Measurements from ENCODE around the gene TRIM68. TPM values are rescaled to one million over a fixed set of nuclear protein-coding genes. Genes with fewer than 3 reads are reported as not detected.
A peak's percentile ranks its signal among the peaks of the same experiment; 100 is the strongest.

TRIM68 gene
- total RNA-seq, 2 donors from 2014 or later: 12.6 to 15.3 TPM

DNA sequence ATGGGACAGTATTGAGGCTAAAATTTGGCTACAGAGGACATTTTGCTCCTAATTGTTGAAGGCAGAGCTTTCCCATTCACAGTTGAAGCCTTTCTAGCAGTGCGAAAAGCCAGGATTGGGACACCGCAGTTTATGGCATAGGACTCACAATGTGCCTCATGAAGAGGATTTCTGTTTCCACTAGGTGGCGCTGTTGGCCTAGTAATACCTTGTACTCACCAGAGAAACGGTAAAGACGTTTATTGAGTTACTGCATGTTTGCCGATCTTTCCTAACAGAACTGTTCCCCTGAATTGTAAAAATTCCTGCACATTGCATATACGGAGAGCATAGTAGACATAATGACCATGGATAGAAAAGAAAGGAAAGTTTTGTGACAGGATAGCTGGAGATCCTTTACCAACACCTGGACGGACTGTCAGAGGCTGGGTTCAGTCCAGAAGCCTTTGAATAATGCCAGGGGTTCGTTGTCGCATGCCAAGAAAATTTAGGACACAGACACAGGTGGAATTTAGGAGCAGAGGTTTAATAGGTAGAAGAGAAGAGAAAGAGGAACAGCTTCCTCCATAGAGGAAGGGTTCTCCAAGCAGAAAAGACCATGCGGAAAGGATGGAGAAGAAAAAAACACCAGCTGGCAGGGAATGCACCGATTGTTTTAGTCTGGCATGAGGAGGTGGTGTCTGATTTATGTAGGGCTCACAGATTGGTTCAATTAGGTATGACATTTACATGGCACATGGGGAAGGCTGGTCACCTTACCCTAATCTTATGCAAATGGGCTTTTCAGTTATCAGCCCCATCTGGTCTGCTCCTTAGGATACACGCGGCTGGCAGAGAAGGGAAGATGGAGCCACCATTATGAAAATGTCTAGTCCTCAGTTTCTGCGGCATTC, 18.4 kb upstream of the TRIM68 start:
- Mint-ChIP-seq H3K27ac (no peak overlapping the region), H3K36me3 (peaks cover 23% of the 10 kb centered on the region), H3K4me3 (no peak overlapping the region), H3K4me1 (ENCODE audit: low read depth in 2 of 2) (no peaks in the 10 kb centered on the region), H3K9me3 (peaks cover 6% of the 10 kb centered on the region), H3K27me3 (peaks cover 34 to 51% of the 10 kb centered on the region in 2 donors)
- no peak for DNase-seq (ENCODE audit: low spot score)
- ATAC-seq: no peak

DNA sequence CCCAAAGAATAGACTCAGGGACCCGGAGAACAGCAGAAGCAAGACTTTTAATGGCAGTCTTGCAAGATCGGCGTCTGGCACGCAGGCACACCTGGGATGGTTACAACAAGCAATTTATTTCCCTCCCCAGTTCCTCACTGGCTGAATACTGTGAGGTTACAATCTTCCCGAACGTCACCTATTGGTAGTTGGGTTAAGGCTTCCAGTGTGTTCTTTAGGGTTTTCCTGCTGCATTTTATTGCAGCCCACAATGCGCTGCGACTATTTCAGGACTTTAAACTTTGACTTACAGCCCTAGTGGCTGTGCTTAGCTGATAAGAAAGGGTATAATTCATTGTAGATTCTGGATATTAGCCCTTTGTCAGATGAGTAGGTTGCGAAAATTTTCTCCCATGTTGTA, 11.5 kb upstream of the TRIM68 start:
- ATAC-seq: no peak
- peaks cover 19 to 25% of the 10 kb centered on the region in 2 donors for H3K27me3 Mint-ChIP-seq

DNA sequence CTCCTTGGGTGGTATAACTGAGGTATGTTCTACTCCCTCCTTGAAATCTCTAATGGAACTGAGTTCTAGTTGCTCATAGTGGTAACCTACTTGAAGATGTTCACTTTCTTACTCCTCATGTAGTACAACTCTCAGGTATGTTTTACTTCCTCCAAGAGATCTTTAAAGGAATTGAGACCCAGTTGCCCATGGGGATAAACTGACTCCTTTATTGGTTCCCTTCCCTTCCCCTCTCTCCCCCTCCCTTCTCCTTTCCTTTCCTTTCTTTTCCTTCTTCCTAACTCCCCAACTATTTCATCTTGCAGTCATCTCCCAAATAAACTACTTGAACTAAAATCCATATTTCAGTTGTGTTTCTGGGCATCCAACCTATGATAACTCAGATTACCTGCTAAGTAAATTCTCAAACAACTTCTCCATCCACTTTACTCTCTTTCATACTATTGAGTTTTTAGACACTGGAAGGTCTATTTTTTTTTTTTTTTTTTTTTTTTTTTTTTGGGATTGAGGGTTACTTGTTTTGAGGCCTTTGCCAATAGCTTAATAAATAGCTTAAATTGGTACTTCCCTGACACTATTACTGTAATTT, 7.9 kb upstream of the TRIM68 start:
- Mint-ChIP-seq H3K9me3 (no peaks in the 10 kb centered on the region), H3K4me3 (no peak overlapping the region), H3K27me3 (peaks cover 19 to 21% of the 10 kb centered on the region in 2 donors), H3K27ac (no peak overlapping the region), H3K4me1 (ENCODE audit: low read depth in 2 of 2) (no peaks in the 10 kb centered on the region), H3K36me3 (no peaks in the 10 kb centered on the region)
- no peak for ATAC-seq
- DNase-seq (ENCODE audit: low spot score): no peak

More for the DNA sequence above, 11.5 kb upstream of the TRIM68 start:
- Mint-ChIP-seq H3K4me1 (ENCODE audit: low read depth in 2 of 2) (no peaks in the 10 kb centered on the region), H3K27ac (no peak overlapping the region), H3K4me3 (no peak overlapping the region), H3K9me3 (no peaks in the 10 kb centered on the region), H3K36me3 (no peaks in the 10 kb centered on the region)
- no peak for DNase-seq (ENCODE audit: low spot score)

DNA sequence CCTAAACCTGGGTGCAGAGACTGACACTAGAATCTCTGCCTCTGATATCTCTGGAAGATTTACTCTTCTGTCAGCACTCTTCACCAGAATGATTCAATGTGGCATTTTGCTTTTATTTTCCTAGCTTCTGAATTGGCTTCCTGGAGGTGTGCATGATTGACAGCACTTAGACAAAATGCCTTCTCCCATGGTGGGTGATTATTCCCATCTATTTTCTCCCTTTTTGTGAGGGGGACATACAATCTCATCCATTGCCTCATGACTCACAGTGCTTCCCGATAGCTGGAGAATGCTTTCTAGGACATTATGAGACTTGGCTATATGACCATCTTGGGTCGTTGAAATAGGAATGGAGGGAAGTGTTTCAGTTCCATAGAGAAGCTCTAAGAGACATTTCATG, 4.0 kb upstream of the TRIM68 start:
- H3K4me1 Mint-ChIP-seq (ENCODE audit: low read depth in 2 of 2): peaks cover 20 to 24% of the 10 kb centered on the region in 2 donors
- H3K27me3 Mint-ChIP-seq: peaks cover 14 to 15% of the 10 kb centered on the region in 2 donors
- H3K36me3 Mint-ChIP-seq: no peaks in the 10 kb centered on the region
- no peaks in the 10 kb centered on the region for H3K9me3 Mint-ChIP-seq
- ATAC-seq (no peak), DNase-seq (ENCODE audit: low spot score) (no peak)
- H3K27ac Mint-ChIP-seq: no peak overlapping the region
- H3K4me3 Mint-ChIP-seq: no peak overlapping the region

DNA sequence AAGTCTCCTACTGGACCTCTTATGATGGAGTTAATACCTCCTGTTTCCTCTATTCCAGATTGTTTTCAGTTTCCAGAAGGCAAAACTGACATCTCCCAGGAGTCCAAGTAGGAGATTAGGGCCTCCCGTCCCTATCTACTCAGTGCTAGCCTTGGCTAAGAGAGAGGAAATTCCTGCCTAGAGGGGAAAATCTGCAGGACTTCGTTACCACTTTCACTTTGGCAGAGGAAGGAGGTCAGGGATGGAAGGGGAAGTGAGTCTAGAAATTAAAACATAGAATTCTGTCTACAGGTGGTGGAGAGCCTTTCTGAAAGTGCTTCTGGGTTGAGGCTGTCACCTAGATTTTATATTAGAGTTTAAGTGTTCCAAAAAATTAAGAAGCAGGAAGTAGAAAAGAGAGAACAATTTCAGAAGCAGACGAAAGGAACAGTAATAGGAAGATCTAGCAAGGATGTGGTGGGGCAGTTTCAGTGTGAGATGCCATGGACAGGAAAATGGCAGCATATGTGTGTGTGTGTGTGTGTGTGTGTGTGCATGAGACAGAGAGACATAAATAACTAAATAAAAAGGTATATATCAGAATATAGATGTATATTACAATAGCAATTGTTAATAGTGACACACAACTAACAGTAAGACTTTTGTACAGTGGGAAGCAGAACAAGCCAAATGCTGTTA, 2.4 kb upstream of the TRIM68 start:
- peaks cover 6 to 11% of the 10 kb centered on the region in 2 donors for H3K27me3 Mint-ChIP-seq
- H3K36me3 Mint-ChIP-seq: no peaks in the 10 kb centered on the region
- H3K4me1 Mint-ChIP-seq (ENCODE audit: low read depth in 2 of 2): peaks cover 28 to 31% of the 10 kb centered on the region in 2 donors
- H3K4me3 Mint-ChIP-seq: peak overlapping the region; percentile 62
- no peaks in the 10 kb centered on the region for H3K9me3 Mint-ChIP-seq
- ATAC-seq: no peak
- DNase-seq (ENCODE audit: low spot score): no peak
- peak overlapping the region; percentile 74 to 81 for H3K27ac Mint-ChIP-seq

DNA sequence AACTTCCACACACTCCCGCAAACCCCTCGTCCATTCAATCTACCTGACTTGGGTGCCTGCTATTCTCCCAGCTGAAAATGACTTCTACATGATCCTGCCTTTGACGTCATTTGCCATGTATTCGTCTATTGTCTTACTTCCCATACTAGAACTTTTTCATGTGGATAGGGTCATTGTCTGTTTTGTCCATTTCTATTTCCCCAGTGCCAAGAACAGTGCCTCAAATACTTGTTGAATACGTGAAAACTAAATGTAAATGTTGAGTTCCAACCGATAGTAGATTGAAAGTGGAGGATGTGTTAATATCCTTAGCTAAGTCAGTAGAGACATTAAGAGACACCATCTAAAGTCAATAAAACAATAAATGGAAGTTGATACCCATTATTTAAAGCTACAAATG, 935 bp downstream of the TRIM68 start:
- Mint-ChIP-seq H3K36me3 (peaks cover 8% of the 10 kb centered on the region), H3K9me3 (no peaks in the 10 kb centered on the region), H3K4me1 (ENCODE audit: low read depth in 2 of 2) (peaks cover 31 to 33% of the 10 kb centered on the region in 2 donors), H3K27me3 (no peaks in the 10 kb centered on the region), H3K27ac (peak overlapping the region; percentile 74 to 81), H3K4me3 (peak overlapping the region; percentile 84)
- DNase-seq (ENCODE audit: low spot score): no peak
- no peak for ATAC-seq

DNA sequence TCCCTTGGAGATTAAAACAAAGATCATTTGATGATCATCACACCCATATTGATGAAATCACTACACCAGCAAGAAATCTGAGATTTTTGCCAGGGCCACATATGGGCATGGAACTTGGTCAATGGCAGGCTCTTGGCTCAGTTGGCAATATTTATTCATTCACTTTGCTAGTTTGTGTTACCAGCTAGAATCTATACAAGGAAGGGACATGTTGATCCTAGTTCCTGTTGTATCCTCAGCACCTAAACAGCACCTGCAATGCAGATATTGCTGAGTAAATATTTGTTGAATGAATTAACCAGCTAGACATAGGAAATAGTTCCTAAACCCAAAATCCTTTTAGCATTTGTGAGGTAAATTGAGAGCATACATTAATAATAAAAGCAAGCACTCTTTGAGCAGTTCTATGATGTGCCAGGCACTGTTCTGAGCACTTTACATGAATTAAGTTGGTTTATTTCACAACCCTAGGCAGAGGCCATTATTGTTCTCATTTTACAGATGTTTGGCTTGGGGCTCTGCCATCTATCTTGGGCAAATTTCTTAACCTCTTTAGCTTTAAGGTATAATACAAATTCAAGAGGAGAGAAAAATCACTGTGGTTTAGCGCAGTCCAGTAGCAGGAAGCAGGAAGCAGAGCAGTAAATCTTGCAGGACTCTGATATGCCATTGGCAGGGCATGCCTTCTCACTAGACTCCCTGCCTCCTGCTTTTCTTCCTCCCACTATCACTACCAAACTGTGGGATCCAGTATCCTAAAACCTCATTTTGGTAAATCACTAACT, 1.6 kb downstream of the TRIM68 start:
- no peaks in the 10 kb centered on the region for H3K27me3 Mint-ChIP-seq
- peak overlapping the region; percentile 84 for H3K4me3 Mint-ChIP-seq
- H3K4me1 Mint-ChIP-seq (ENCODE audit: low read depth in 2 of 2): peaks cover 31 to 33% of the 10 kb centered on the region in 2 donors
- no peaks in the 10 kb centered on the region for H3K9me3 Mint-ChIP-seq
- H3K27ac Mint-ChIP-seq: peak overlapping the region; percentile 74 to 81
- peaks cover 11% of the 10 kb centered on the region for H3K36me3 Mint-ChIP-seq
- ATAC-seq: no peak
- no peak for DNase-seq (ENCODE audit: low spot score)

DNA sequence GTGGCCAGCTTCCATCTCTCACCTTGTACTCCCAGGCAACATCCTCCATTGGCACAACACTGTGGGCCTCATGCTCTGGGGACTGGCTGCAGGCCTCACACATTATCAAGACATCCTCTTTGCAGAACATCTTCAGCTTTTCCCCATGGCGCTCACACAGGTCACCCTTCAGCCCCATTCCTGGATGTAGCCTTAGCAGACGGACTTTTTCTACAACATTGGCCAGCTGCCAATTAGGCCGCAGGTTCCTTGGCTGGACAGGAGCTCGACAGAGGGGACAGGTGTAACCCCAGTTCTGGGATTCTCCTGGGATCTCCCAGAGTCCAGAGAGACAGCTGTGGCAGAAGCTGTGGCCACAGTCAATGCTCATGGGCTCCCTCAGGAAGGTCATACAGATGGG, 3.0 kb downstream of the TRIM68 start:
- Mint-ChIP-seq H3K27me3 (no peaks in the 10 kb centered on the region), H3K27ac (no peak overlapping the region), H3K4me3 (no peak overlapping the region), H3K4me1 (ENCODE audit: low read depth in 2 of 2) (peaks cover 24 to 26% of the 10 kb centered on the region in 2 donors), H3K36me3 (peaks cover 18% of the 10 kb centered on the region), H3K9me3 (no peaks in the 10 kb centered on the region)
- ATAC-seq (no peak), DNase-seq (ENCODE audit: low spot score) (no peak)

DNA sequence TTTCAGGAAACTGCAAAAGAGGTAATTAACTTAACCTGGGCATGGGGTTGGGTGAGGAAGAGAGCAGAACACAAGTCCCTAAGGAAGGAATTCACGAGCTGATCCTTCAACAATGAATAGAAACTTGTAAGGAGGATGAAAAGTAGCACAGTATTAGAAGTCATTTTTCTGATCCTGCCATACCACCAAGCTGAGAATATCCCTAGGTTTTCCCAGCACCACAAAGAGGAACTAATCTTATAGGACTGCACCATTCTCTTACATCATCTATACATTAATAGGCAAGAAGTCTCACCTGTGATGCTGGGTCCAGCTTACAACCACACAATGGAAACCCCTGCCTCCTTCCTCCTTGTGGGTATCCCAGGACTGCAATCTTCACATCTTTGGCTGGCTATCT, 14.3 kb downstream of the TRIM68 start, which contains the start of gene OR52I1:
Gene OR52I1, plus strand, starts transcription at position 301 of the 400 bp plus-strand sequence. Its CDS starts 0 bp downstream, at position 301.
- Mint-ChIP-seq H3K4me3 (no peak within 1 kb of the TSS), H3K9me3 (no peaks in the 10 kb centered on the region), H3K27ac (no peak within 1 kb of the TSS), H3K27me3 (peaks cover 0 to 3% of the 10 kb centered on the region in 2 donors), H3K4me1 (ENCODE audit: low read depth in 2 of 2) (peaks cover 0 to 7% of the 10 kb centered on the region in 2 donors), H3K36me3 (peaks cover 5% of the 10 kb centered on the region)
- ATAC-seq: no peak
- no peak for DNase-seq (ENCODE audit: low spot score)

DNA sequence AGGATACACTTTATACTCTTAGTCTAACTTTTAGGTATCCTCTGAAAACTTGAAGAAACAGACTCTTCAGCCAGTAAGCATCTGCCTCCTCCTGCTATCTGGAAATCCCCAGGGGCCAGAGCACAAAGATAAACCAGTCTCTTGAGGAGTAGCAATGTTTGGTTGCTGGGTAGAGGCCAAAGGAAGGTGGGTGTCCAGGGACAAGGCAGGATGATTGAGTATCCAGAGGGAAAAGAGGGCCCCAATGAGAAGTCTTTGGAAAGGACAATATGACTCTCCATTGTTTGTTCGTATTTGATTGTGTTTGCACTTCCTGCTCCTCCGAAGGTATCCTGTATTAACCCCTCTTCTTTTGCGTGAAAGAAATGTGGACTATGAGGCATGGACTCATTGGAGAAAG, 19.0 kb downstream of the TRIM68 start:
- DNase-seq (ENCODE audit: low spot score): no peak
- Mint-ChIP-seq H3K36me3 (no peaks in the 10 kb centered on the region), H3K27ac (no peak overlapping the region), H3K4me1 (ENCODE audit: low read depth in 2 of 2) (peaks cover 0 to 2% of the 10 kb centered on the region in 2 donors), H3K27me3 (peaks cover 22 to 24% of the 10 kb centered on the region in 2 donors), H3K9me3 (no peaks in the 10 kb centered on the region), H3K4me3 (no peak overlapping the region)
- ATAC-seq: no peak

DNA sequence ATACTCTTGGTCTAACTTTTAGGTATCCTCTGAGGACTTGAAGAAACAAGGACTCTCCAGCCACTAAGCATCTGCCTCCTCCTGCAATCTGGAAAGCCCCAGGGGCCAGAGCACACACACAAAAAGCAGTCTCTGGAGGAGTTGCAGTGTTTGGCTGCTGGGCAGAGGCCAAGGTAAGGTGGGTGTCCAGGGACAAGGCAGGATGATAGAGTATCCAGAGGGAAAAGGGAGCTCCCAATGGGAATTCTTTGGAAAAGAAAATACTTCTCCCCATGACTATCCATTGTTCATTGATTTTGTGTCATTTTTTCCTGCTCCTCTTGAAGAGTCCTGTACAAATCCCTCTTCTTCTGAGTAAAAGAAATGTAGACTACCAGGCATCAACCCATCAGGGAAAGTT, 26.6 kb downstream of the TRIM68 start, which contains the start of gene OR52I2:
Gene OR52I2, plus strand, starts transcription at position 301 of the 400 bp plus-strand sequence.
- no peaks in the 10 kb centered on the region for H3K36me3 Mint-ChIP-seq
- no peak within 1 kb of the TSS for H3K27ac Mint-ChIP-seq
- H3K27me3 Mint-ChIP-seq: peaks cover 43 to 72% of the 10 kb centered on the region in 2 donors
- DNase-seq (ENCODE audit: low spot score) (no peak), ATAC-seq (no peak)
- H3K4me1 Mint-ChIP-seq (ENCODE audit: low read depth in 2 of 2): no peaks in the 10 kb centered on the region
- H3K9me3 Mint-ChIP-seq: no peaks in the 10 kb centered on the region
- H3K4me3 Mint-ChIP-seq: no peak within 1 kb of the TSS

DNA sequence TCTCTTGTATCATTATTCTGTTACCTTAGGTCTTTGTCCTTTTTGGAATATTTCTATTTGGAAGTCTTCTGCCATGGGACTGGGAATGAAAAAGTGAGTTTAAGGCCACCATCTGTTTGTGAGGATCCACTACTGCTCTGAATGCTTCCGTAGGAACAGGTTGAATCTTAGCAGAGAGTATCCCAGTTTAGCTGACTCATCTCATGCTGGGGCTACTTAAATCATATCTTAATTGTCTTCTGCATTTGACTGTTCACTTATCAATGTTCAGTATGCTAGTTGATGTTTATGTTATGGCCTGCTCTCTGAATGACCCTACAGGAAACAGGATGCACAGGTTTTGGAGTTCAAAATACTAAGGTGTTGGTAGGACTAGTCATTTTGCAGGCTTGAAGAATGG, 27.9 kb downstream of the TRIM68 start:
- no peak overlapping the region for H3K4me3 Mint-ChIP-seq
- DNase-seq (ENCODE audit: low spot score): no peak
- H3K36me3 Mint-ChIP-seq: no peaks in the 10 kb centered on the region
- no peak for ATAC-seq
- H3K4me1 Mint-ChIP-seq (ENCODE audit: low read depth in 2 of 2): peaks cover 5 to 6% of the 10 kb centered on the region in 2 donors
- H3K27ac Mint-ChIP-seq: no peak overlapping the region
- no peaks in the 10 kb centered on the region for H3K9me3 Mint-ChIP-seq
- peaks cover 42 to 64% of the 10 kb centered on the region in 2 donors for H3K27me3 Mint-ChIP-seq

DNA sequence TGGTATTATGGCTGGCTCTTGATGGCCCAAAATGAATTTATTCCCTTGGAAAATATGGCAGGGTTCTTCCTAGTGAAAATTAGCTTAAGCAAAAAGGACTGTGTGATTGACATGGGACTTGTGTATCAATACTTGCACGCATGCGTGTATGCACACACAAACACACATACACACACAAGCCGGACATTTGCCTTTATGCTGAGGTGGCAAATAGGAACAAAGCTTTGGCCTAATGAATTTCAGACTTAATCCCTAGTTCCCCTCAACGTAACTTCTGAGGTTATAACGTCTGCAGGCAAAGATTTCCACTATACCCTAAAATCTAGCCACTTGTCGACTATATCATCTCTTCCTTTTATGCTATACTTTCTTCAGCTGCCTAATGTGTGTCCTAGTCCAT, 29.4 kb downstream of the TRIM68 start:
- no peak for ATAC-seq
- H3K4me1 Mint-ChIP-seq (ENCODE audit: low read depth in 2 of 2): peaks cover 6 to 8% of the 10 kb centered on the region in 2 donors

More for the DNA sequence above, 29.4 kb downstream of the TRIM68 start:
- Mint-ChIP-seq H3K4me3 (no peak overlapping the region), H3K27ac (no peak overlapping the region), H3K36me3 (no peaks in the 10 kb centered on the region), H3K27me3 (peaks cover 44 to 62% of the 10 kb centered on the region in 2 donors), H3K9me3 (no peaks in the 10 kb centered on the region)
- DNase-seq (ENCODE audit: low spot score): no peak

All from natural killer cell treated with Interleukin-12 subunit alpha and Interleukin-12 subunit beta and Interleukin-15 and Interleukin-18, amount 100 ng/mL, for 72 hours (primary cell).